GM12891 (cell line): ENCODE results near the gene QSOX2.

Experiments
- DNase-seq: peaks from one replicate; pipeline ENCODE4 v3.0.0; 2011; ENCODE audit warnings: low spot score; ENCODE audit not compliant: insufficient read length
- FAIRE-seq: peaks from 2 replicates; lab custom pipeline; 2011; peaks lifted over from hg19 to GRCh38; lab: Jason Lieb, UNC
- PAX5 ChIP-seq: IDR thresholded peaks from 2 replicates; pipeline ENCODE4 v1.6.1; 2011; ENCODE audit warnings: low read length, moderate library complexity, mild to moderate bottlenecking; ENCODE audit not compliant: insufficient read depth, severe bottlenecking
- POLR2A ChIP-seq: IDR thresholded peaks from 2 replicates; pipeline ENCODE4 v1.6.1; 2011; ENCODE audit warnings: low read depth, low read length, control low read depth
- POLR2AphosphoS5 ChIP-seq: IDR thresholded peaks from 2 replicates; pipeline ENCODE4 v1.6.1; 2011; ENCODE audit warnings: low read depth, low read length, control low read depth
- POU2F2 ChIP-seq: IDR thresholded peaks from 2 replicates; pipeline ENCODE4 v1.6.1; 2011; ENCODE audit warnings: low read depth, mild to moderate bottlenecking, control low read depth, low read length, moderate library complexity
- SPI1 ChIP-seq: IDR thresholded peaks from 2 replicates; pipeline ENCODE4 v1.6.1; 2011; ENCODE audit warnings: low read depth, low read length, control low read depth
- TAF1 ChIP-seq: IDR thresholded peaks from 2 replicates; pipeline ENCODE4 v1.6.1; 2011; ENCODE audit warnings: low read depth, low read length, control low read depth

Gene QSOX2

GRCh38 chr9:136265561-136266355 is 20.1 kb upstream of the QSOX2 start:
- FAIRE-seq (no peak), DNase-seq (no peak)
- TF ChIP-seq PAX5 = no peak
- TF ChIP-seq TAF1 = no peak
- no peak for TF ChIP-seq SPI1
- TF ChIP-seq POLR2AphosphoS5 = no peak
- TF ChIP-seq POLR2A = no peak
- TF ChIP-seq POU2F2 = no peak

GRCh38 chr9:136264441-136265405 is 19.1 kb upstream of the QSOX2 start:
- no peak for DNase-seq
- TF ChIP-seq TAF1 = no peak
- TF ChIP-seq POLR2A = no peak
- no peak for TF ChIP-seq SPI1
- no peak for TF ChIP-seq POLR2AphosphoS5
- no peak for TF ChIP-seq POU2F2
- TF ChIP-seq PAX5 = no peak
- no peak for FAIRE-seq

- FAIRE-seq (no peak), DNase-seq (no peak)
- TF ChIP-seq POLR2AphosphoS5 (no peak), POU2F2 (no peak), TAF1 (no peak), POLR2A (no peak), PAX5 (no peak), SPI1 (no peak)
Observed at GRCh38 chr9:136264031-136264430, 18.4 kb upstream of the QSOX2 start.

- DNase-seq (no peak), FAIRE-seq (no peak)
- no peak for TF ChIP-seq POLR2AphosphoS5
Observed at GRCh38 chr9:136262671-136263178, 17.1 kb upstream of the QSOX2 start.

- DNase-seq (no peak), FAIRE-seq (no peak)
- TF ChIP-seq POLR2A = no peak
- no peak for TF ChIP-seq PAX5
- no peak for TF ChIP-seq TAF1
- no peak for TF ChIP-seq SPI1
- no peak for TF ChIP-seq POU2F2
- TF ChIP-seq POLR2AphosphoS5 = no peak
Observed at GRCh38 chr9:136261686-136262430, 16.2 kb upstream of the QSOX2 start.

GRCh38 chr9:136260936-136261472 is 15.4 kb upstream of the QSOX2 start:
- no peak for DNase-seq
- no peak for FAIRE-seq
- TF ChIP-seq POU2F2 (no peak), SPI1 (no peak), POLR2AphosphoS5 (no peak), PAX5 (no peak), POLR2A (no peak), TAF1 (no peak)

GRCh38 chr9:136260521-136260920 is 14.9 kb upstream of the QSOX2 start:
- DNase-seq (no peak), FAIRE-seq (no peak)
- TF ChIP-seq POLR2AphosphoS5 = no peak
- TF ChIP-seq SPI1 = no peak
- no peak for TF ChIP-seq PAX5
- TF ChIP-seq TAF1 = no peak
- no peak for TF ChIP-seq POU2F2
- no peak for TF ChIP-seq POLR2A

- FAIRE-seq (no peak), DNase-seq (no peak)
- TF ChIP-seq SPI1 (no peak), POU2F2 (no peak), TAF1 (no peak), PAX5 (no peak), POLR2AphosphoS5 (no peak), POLR2A (no peak)
Observed at GRCh38 chr9:136259836-136260235, 14.2 kb upstream of the QSOX2 start.

- no peak for TF ChIP-seq POU2F2
- no peak for TF ChIP-seq SPI1
- no peak for TF ChIP-seq PAX5
- TF ChIP-seq POLR2A = no peak
- no peak for TF ChIP-seq POLR2AphosphoS5
- no peak for TF ChIP-seq TAF1
- no peak for DNase-seq
- no peak for FAIRE-seq
Observed at GRCh38 chr9:136259517-136259813, 13.9 kb upstream of the QSOX2 start.
